ENCODE data around the gene UBE4B.

- TF ChIP-seq CTCF (conservative IDR thresholded peaks at IDR 0.05; ENCODE audit: low read depth, low read length) (no peak), MAZ (IDR thresholded peaks at IDR 0.05; ENCODE audit: borderline replicate concordance, low read depth, low read length) (no peak), POLR2A (IDR thresholded peaks at IDR 0.05; ENCODE audit: low read depth, low read length) (no peak), FOS (IDR thresholded peaks at IDR 0.05; ENCODE audit: low read depth, low read length) (no peak), RFX5 (IDR thresholded peaks at IDR 0.05; ENCODE audit: low read depth, low read length) (no peak), RAD21 (IDR thresholded peaks at IDR 0.05; ENCODE audit: low read length) (no peak), MXI1 (IDR thresholded peaks at IDR 0.05; ENCODE audit: borderline replicate concordance, low read depth, low read length) (no peak), USF2 (IDR thresholded peaks at IDR 0.05; ENCODE audit: low read depth, low read length) (no peak), NFE2L2 (IDR thresholded peaks at IDR 0.05; ENCODE audit: low read depth, low read length) (no peak)
Observed at GRCh38 chr1:10059342-10059718, 26.6 kb downstream of the UBE4B start.
